HEK293 (cell line): Measurements from ENCODE around the gene PDLIM4.

ENCODE experiments used
- HIC1 ChIP-seq: fragments of 450-650 bp; formaldehyde crosslinking; IDR thresholded peaks from 2 replicates; pipeline ENCODE4 v1.5.1; 2016; ENCODE audit warnings: missing biosample characterization, missing genetic modification characterization
- KLF7 ChIP-seq: fragments of 450-650 bp; formaldehyde crosslinking; IDR thresholded peaks from 2 replicates; pipeline ENCODE4 v1.5.1; 2016; ENCODE audit warnings: missing biosample characterization, missing genetic modification characterization, borderline replicate concordance
- OSR2 ChIP-seq: fragments of 450-650 bp; formaldehyde crosslinking; IDR thresholded peaks from 2 replicates; pipeline ENCODE4 v1.5.1; 2016; ENCODE audit warnings: missing biosample characterization, missing genetic modification characterization
- OVOL3 ChIP-seq: fragments of 450-650 bp; formaldehyde crosslinking; IDR thresholded peaks from 2 replicates; pipeline ENCODE4 v1.5.1; 2016; ENCODE audit warnings: missing biosample characterization, missing genetic modification characterization
- PRDM2 ChIP-seq: fragments of 450-650 bp; formaldehyde crosslinking; IDR thresholded peaks from 2 replicates; pipeline ENCODE4 v1.5.1; 2016; ENCODE audit warnings: missing biosample characterization, missing genetic modification characterization, borderline replicate concordance
- SCRT1 ChIP-seq: fragments of 450-650 bp; formaldehyde crosslinking; IDR thresholded peaks from 2 replicates; pipeline ENCODE4 v1.5.1; 2016; ENCODE audit warnings: missing biosample characterization, missing genetic modification characterization, borderline replicate concordance
- ZBTB44 ChIP-seq: fragments of 450-650 bp; IDR thresholded peaks from 2 replicates; pipeline ENCODE4 v1.5.1; 2018; ENCODE audit warnings: missing biosample characterization, mild to moderate bottlenecking, missing genetic modification characterization
- ZBTB6 ChIP-seq: fragments of 450-650 bp; formaldehyde crosslinking; IDR thresholded peaks from 2 replicates; pipeline ENCODE4 v1.5.1; 2017; ENCODE audit warnings: missing biosample characterization, missing genetic modification characterization
- ZFHX2 ChIP-seq: fragments of 450-650 bp; formaldehyde crosslinking; conservative IDR thresholded peaks from 2 replicates; pipeline ENCODE4 v1.5.1; 2016; ENCODE audit warnings: missing biosample characterization, missing genetic modification characterization
- ZNF146 ChIP-seq: fragments of 450-650 bp; formaldehyde crosslinking; IDR thresholded peaks from 2 replicates; pipeline ENCODE4 v1.5.1; 2016; ENCODE audit warnings: missing biosample characterization, missing genetic modification characterization
- ZNF350 ChIP-seq: fragments of 450-650 bp; formaldehyde crosslinking; IDR thresholded peaks from 2 replicates; pipeline ENCODE4 v1.5.0; 2017; ENCODE audit warnings: missing biosample characterization, mild to moderate bottlenecking, missing genetic modification characterization
- ZNF366 ChIP-seq: fragments of 450-650 bp; formaldehyde crosslinking; conservative IDR thresholded peaks from 2 replicates; pipeline ENCODE4 v1.5.1; 2016; ENCODE audit warnings: missing biosample characterization, missing genetic modification characterization
- ZNF391 ChIP-seq: fragments of 450-650 bp; formaldehyde crosslinking; IDR thresholded peaks from 2 replicates; pipeline ENCODE4 v1.5.1; 2016; ENCODE audit warnings: low read depth, missing biosample characterization, missing genetic modification characterization, borderline replicate concordance
- ZNF530 ChIP-seq: fragments of 450-650 bp; formaldehyde crosslinking; IDR thresholded peaks from 2 replicates; pipeline ENCODE4 v1.5.1; 2016; ENCODE audit warnings: low read depth, missing biosample characterization, missing genetic modification characterization
- ZNF555 ChIP-seq: fragments of 450-650 bp; formaldehyde crosslinking; conservative IDR thresholded peaks from 2 replicates; pipeline ENCODE4 v1.5.1; 2017; ENCODE audit warnings: missing biosample characterization, mild to moderate bottlenecking, missing genetic modification characterization, inconsistent platforms
- ZNF600 ChIP-seq: fragments of 450-650 bp; formaldehyde crosslinking; IDR thresholded peaks from 2 replicates; pipeline ENCODE4 v1.5.1; 2016; ENCODE audit warnings: missing biosample characterization, missing genetic modification characterization
- ZSCAN16 ChIP-seq: fragments of 450-650 bp; formaldehyde crosslinking; IDR thresholded peaks from 2 replicates; pipeline ENCODE4 v1.5.1; 2016; ENCODE audit warnings: missing biosample characterization, missing genetic modification characterization
- TF ChIP-seq, protein P1 (sequence below): fragments of 450-650 bp; formaldehyde crosslinking; IDR thresholded peaks from 2 replicates; pipeline ENCODE4 v1.5.1; 2016; ENCODE audit warnings: missing biosample characterization, missing genetic modification characterization
- TF ChIP-seq, protein P2 (sequence below): fragments of 450-650 bp; formaldehyde crosslinking; IDR thresholded peaks from 2 replicates; pipeline ENCODE4 v1.5.1; 2016; ENCODE audit warnings: missing biosample characterization, missing genetic modification characterization
- TF ChIP-seq, protein P3 (sequence below): fragments of 450-650 bp; formaldehyde crosslinking; IDR thresholded peaks from 2 replicates; pipeline ENCODE4 v1.5.1; 2017; ENCODE audit warnings: missing biosample characterization, missing genetic modification characterization

PDLIM4 gene

GRCh38 chr5:132293992-132294727 is 36.7 kb downstream of the PDLIM4 start, which contains the start of gene SLC22A4 (continued):
- no peak for TF ChIP-seq PRDM2 (tag by site-specific recombination)
- no peak for TF ChIP-seq OVOL3 (tag by site-specific recombination)
- 0 out of 2 replicates have a peak, but pooled peaks have one; percentile 57 for TF ChIP-seq ZNF600
- no peak; the same call in 1 of the 2 replicates for TF ChIP-seq ZBTB44
- peak; percentile 31; the same call in 1 of the 2 replicates for TF ChIP-seq KLF7
- TF ChIP-seq ZSCAN16 (tag by site-specific recombination): 0 out of 2 replicates have a peak, but pooled peaks have one; percentile 38
- TF ChIP-seq, protein P1, sequence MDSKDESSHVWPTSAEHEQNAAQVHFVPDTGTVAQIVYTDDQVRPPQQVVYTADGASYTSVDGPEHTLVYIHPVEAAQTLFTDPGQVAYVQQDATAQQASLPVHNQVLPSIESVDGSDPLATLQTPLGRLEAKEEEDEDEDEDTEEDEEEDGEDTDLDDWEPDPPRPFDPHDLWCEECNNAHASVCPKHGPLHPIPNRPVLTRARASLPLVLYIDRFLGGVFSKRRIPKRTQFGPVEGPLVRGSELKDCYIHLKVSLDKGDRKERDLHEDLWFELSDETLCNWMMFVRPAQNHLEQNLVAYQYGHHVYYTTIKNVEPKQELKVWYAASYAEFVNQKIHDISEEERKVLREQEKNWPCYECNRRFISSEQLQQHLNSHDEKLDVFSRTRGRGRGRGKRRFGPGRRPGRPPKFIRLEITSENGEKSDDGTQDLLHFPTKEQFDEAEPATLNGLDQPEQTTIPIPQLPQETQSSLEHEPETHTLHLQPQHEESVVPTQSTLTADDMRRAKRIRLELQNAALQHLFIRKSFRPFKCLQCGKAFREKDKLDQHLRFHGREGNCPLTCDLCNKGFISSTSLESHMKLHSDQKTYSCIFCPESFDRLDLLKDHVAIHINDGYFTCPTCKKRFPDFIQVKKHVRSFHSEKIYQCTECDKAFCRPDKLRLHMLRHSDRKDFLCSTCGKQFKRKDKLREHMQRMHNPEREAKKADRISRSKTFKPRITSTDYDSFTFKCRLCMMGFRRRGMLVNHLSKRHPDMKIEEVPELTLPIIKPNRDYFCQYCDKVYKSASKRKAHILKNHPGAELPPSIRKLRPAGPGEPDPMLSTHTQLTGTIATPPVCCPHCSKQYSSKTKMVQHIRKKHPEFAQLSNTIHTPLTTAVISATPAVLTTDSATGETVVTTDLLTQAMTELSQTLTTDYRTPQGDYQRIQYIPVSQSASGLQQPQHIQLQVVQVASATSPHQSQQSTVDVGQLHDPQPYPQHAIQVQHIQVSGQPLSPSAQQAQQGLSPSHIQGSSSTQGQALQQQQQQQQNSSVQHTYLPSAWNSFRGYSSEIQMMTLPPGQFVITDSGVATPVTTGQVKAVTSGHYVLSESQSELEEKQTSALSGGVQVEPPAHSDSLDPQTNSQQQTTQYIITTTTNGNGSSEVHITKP (tag by site-specific recombination): peak; percentile 97
- TF ChIP-seq HIC1 (tag by site-specific recombination): no peak
- no peak for TF ChIP-seq ZNF530 (tag by site-specific recombination)
- TF ChIP-seq OSR2 (tag by site-specific recombination): peak; percentile 22
- no peak for TF ChIP-seq ZNF146 (tag by site-specific recombination)
- no peak for TF ChIP-seq ZNF555 (tag by site-specific recombination)
- no peak for TF ChIP-seq ZNF366 (tag by site-specific recombination)
- no peak for TF ChIP-seq ZNF350 (tag by site-specific recombination)
- TF ChIP-seq ZFHX2 (tag by site-specific recombination): peak; percentile 5; the same call in 1 of the 2 replicates
- TF ChIP-seq, protein P2, sequence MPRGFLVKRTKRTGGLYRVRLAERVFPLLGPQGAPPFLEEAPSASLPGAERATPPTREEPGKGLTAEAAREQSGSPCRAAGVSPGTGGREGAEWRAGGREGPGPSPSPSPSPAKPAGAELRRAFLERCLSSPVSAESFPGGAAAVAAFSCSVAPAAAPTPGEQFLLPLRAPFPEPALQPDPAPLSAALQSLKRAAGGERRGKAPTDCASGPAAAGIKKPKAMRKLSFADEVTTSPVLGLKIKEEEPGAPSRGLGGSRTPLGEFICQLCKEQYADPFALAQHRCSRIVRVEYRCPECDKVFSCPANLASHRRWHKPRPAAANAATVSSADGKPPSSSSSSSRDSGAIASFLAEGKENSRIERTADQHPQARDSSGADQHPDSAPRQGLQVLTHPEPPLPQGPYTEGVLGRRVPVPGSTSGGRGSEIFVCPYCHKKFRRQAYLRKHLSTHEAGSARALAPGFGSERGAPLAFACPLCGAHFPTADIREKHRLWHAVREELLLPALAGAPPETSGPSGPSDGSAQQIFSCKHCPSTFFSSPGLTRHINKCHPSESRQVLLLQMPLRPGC (tag by site-specific recombination): no peak; the same call in 1 of the 2 replicates
- TF ChIP-seq, protein P3, sequence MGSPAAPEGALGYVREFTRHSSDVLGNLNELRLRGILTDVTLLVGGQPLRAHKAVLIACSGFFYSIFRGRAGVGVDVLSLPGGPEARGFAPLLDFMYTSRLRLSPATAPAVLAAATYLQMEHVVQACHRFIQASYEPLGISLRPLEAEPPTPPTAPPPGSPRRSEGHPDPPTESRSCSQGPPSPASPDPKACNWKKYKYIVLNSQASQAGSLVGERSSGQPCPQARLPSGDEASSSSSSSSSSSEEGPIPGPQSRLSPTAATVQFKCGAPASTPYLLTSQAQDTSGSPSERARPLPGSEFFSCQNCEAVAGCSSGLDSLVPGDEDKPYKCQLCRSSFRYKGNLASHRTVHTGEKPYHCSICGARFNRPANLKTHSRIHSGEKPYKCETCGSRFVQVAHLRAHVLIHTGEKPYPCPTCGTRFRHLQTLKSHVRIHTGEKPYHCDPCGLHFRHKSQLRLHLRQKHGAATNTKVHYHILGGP: no peak
- TF ChIP-seq ZBTB6 (tag by site-specific recombination): peak; percentile 39; the same call in 1 of the 2 replicates
- no peak for TF ChIP-seq SCRT1 (tag by site-specific recombination)
- TF ChIP-seq ZNF391 (tag by site-specific recombination): no peak
